Measurements from ENCODE around the gene QRFP. TPM values are rescaled to one million over a fixed set of nuclear protein-coding genes. Genes with fewer than 3 reads are reported as not detected.

Gene QRFP
- total and polyA plus RNA-seq, 4 donors = 0.05 TPM; not detected in 3

DNA sequence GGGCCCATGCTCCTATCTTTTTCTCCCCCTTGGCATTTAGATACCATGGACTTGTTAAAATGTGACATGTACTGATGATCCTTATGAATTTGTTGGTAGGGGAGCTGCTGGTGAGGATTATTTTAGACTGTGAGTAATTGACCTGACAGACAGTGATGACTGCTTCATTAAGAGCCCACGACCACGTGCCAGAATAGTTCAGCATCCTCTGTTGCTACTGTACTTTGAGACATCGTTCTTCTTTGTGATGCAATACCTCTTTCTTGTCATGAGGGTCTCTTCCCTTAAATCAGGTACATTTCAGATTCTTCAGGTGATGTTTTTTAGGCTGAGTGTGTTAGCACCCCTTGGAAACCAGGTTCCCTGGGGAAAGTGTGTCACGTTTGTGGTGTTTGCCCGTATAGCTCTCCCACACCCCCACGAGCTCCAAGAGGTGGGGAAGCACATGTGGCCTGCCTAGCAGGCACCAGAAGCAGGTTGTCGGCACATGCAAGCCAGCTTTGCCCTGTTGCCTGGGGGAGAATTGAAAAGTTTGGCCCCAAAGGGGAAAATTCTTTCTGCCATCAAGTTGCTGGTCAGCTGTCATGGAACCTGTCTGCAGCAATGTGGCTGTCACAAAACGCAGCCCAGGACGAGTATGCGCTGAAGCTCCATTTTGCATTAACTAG lies 25.1 kb downstream of the QRFP start:
- Histone ChIP-seq H3K36me3 (ENCODE audit: control insufficient read depth in 4 of 4, insufficient read depth in 3 of 4, low read depth in 1 of 4, low read length in 3 of 4) (peaks cover 3 to 18% (median 4%) of the 10 kb centered on the region in 4 donors), H3K27ac (ENCODE audit: low read depth in 1 of 2, low read length in 2 of 2) (no peak overlapping the region), H3K4me3 (ENCODE audit: low read depth in 1 of 3, low read length in 3 of 3) (no peak overlapping the region), H3K27me3 (ENCODE audit: control insufficient read depth in 4 of 4, insufficient read depth in 4 of 4, low read length in 3 of 4) (no peaks in the 10 kb centered on the region), H3K9me3 (ENCODE audit: control insufficient read depth in 4 of 4, low read length in 3 of 4) (no peaks in the 10 kb centered on the region), H3K4me1 (ENCODE audit: control insufficient read depth in 4 of 4, insufficient read depth in 4 of 4, low read length in 3 of 4) (peaks cover 6 to 21% (median 21%) of the 10 kb centered on the region in 4 donors), H3K9ac (ENCODE audit: low read depth in 1 of 2, low read length in 2 of 2) (no peak overlapping the region)
- DNase-seq (ENCODE audit: low spot score) = no peak
- WGBS = 88% methylated on average over 10 of the region's 10 CpGs
- TF ChIP-seq, protein P1, sequence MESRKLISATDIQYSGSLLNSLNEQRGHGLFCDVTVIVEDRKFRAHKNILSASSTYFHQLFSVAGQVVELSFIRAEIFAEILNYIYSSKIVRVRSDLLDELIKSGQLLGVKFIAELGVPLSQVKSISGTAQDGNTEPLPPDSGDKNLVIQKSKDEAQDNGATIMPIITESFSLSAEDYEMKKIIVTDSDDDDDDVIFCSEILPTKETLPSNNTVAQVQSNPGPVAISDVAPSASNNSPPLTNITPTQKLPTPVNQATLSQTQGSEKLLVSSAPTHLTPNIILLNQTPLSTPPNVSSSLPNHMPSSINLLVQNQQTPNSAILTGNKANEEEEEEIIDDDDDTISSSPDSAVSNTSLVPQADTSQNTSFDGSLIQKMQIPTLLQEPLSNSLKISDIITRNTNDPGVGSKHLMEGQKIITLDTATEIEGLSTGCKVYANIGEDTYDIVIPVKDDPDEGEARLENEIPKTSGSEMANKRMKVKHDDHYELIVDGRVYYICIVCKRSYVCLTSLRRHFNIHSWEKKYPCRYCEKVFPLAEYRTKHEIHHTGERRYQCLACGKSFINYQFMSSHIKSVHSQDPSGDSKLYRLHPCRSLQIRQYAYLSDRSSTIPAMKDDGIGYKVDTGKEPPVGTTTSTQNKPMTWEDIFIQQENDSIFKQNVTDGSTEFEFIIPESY (IDR thresholded peaks at IDR 0.05) = no peak
- TF ChIP-seq SP1 (IDR thresholded peaks at IDR 0.05) (no peak), TAF1 (conservative IDR thresholded peaks at IDR 0.05) (no peak), HNF4G (IDR thresholded peaks at IDR 0.05) (no peak), YY1 (IDR thresholded peaks at IDR 0.05) (no peak), EGR1 (IDR thresholded peaks at IDR 0.05; ENCODE audit: low read depth in 2 of 2) (no peak), HNF4A (conservative IDR thresholded peaks at IDR 0.05) (no peak), GABPA (IDR thresholded peaks at IDR 0.05 in 1 of 2, conservative IDR thresholded peaks at IDR 0.05 in 1 of 2) (no peak), RAD21 (IDR thresholded peaks at IDR 0.05) (no peak), JUND (IDR thresholded peaks at IDR 0.05) (no peak), FOXA1 (IDR thresholded peaks at IDR 0.05) (no peak), RXRA (IDR thresholded peaks at IDR 0.05) (no peak), FOXA2 (IDR thresholded peaks at IDR 0.05) (no peak), NR2F2 (IDR thresholded peaks at IDR 0.05) (no peak)
- TF ChIP-seq, protein P2, sequence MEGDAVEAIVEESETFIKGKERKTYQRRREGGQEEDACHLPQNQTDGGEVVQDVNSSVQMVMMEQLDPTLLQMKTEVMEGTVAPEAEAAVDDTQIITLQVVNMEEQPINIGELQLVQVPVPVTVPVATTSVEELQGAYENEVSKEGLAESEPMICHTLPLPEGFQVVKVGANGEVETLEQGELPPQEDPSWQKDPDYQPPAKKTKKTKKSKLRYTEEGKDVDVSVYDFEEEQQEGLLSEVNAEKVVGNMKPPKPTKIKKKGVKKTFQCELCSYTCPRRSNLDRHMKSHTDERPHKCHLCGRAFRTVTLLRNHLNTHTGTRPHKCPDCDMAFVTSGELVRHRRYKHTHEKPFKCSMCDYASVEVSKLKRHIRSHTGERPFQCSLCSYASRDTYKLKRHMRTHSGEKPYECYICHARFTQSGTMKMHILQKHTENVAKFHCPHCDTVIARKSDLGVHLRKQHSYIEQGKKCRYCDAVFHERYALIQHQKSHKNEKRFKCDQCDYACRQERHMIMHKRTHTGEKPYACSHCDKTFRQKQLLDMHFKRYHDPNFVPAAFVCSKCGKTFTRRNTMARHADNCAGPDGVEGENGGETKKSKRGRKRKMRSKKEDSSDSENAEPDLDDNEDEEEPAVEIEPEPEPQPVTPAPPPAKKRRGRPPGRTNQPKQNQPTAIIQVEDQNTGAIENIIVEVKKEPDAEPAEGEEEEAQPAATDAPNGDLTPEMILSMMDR (IDR thresholded peaks at IDR 0.05; ENCODE audit: low read depth, low read length, missing input control) = no peak
- TF ChIP-seq, protein P3, sequence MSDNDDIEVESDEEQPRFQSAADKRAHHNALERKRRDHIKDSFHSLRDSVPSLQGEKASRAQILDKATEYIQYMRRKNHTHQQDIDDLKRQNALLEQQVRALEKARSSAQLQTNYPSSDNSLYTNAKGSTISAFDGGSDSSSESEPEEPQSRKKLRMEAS (IDR thresholded peaks at IDR 0.05) = no peak
- TF ChIP-seq, protein P4, sequence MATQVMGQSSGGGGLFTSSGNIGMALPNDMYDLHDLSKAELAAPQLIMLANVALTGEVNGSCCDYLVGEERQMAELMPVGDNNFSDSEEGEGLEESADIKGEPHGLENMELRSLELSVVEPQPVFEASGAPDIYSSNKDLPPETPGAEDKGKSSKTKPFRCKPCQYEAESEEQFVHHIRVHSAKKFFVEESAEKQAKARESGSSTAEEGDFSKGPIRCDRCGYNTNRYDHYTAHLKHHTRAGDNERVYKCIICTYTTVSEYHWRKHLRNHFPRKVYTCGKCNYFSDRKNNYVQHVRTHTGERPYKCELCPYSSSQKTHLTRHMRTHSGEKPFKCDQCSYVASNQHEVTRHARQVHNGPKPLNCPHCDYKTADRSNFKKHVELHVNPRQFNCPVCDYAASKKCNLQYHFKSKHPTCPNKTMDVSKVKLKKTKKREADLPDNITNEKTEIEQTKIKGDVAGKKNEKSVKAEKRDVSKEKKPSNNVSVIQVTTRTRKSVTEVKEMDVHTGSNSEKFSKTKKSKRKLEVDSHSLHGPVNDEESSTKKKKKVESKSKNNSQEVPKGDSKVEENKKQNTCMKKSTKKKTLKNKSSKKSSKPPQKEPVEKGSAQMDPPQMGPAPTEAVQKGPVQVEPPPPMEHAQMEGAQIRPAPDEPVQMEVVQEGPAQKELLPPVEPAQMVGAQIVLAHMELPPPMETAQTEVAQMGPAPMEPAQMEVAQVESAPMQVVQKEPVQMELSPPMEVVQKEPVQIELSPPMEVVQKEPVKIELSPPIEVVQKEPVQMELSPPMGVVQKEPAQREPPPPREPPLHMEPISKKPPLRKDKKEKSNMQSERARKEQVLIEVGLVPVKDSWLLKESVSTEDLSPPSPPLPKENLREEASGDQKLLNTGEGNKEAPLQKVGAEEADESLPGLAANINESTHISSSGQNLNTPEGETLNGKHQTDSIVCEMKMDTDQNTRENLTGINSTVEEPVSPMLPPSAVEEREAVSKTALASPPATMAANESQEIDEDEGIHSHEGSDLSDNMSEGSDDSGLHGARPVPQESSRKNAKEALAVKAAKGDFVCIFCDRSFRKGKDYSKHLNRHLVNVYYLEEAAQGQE (IDR thresholded peaks at IDR 0.05) = no peak
- TF ChIP-seq, protein P5, sequence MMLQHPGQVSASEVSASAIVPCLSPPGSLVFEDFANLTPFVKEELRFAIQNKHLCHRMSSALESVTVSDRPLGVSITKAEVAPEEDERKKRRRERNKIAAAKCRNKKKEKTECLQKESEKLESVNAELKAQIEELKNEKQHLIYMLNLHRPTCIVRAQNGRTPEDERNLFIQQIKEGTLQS (IDR thresholded peaks at IDR 0.05) = no peak

Measured in liver (tissue), 9 donors.